Osteoblast (primary cell): Measurements from ENCODE around the gene LRRC1. TPM values are rescaled to one million over a fixed set of nuclear protein-coding genes. Genes with fewer than 3 reads are reported as not detected.
"Not testable (repeated sequence)": the region's sequence is repeated elsewhere in the genome, so short reads cannot be mapped to it uniquely, and the experiment has no call there.

Experiments used
- DNase-seq: peaks from one replicate; pipeline ENCODE4 v3.0.0; 2011; ENCODE audit warnings: low spot score, mixed read lengths; ENCODE audit not compliant: insufficient read length; ENCODE audit errors: missing footprints
- H2AFZ ChIP-seq: 2 replicates; pipeline ENCODE4 v1.6.0; 2011; ENCODE audit warnings: mild to moderate bottlenecking, low read length
- H3K27ac ChIP-seq: 2 replicates; pipeline ENCODE4 v1.5.1; 2011; ENCODE audit warnings: mild to moderate bottlenecking, low read depth, low read length, moderate library complexity
- H3K27me3 ChIP-seq: 2 replicates; pipeline ENCODE4 v1.6.0; 2012; ENCODE audit warnings: mild to moderate bottlenecking, control low read depth, inconsistent platforms, low read length, moderate library complexity; ENCODE audit not compliant: insufficient read depth
- H3K36me3 ChIP-seq: 2 replicates; pipeline ENCODE4 v1.5.1; 2011; ENCODE audit warnings: mild to moderate bottlenecking, low read length, control low read depth, moderate library complexity; ENCODE audit not compliant: insufficient read depth
- H3K4me1 ChIP-seq: 2 replicates; pipeline ENCODE4 v1.5.1; 2011; ENCODE audit warnings: mild to moderate bottlenecking, low read length, control low read depth, moderate library complexity; ENCODE audit not compliant: insufficient read depth
- H3K4me2 ChIP-seq: 2 replicates; pipeline ENCODE4 v1.6.0; 2011; ENCODE audit warnings: mild to moderate bottlenecking, low read length; ENCODE audit not compliant: insufficient read depth
- H3K4me3 ChIP-seq: fragments of 200-600 bp; sonication (generic); 3 replicates; pipeline ENCODE4 v1.5.1; 2012; ENCODE audit warnings: mild to moderate bottlenecking, low read length, inconsistent platforms; ENCODE audit not compliant: insufficient read depth
- H3K79me2 ChIP-seq: 2 replicates; pipeline ENCODE4 v1.6.0; 2012; ENCODE audit warnings: mild to moderate bottlenecking, low read length, control low read depth, inconsistent platforms; ENCODE audit not compliant: insufficient read depth
- H3K9me3 ChIP-seq: 2 replicates; pipeline ENCODE4 v1.5.1; 2011; ENCODE audit warnings: low read depth, low read length, control low read depth
- H4K20me1 ChIP-seq: 2 replicates; pipeline ENCODE4 v1.6.0; 2012; ENCODE audit warnings: mild to moderate bottlenecking, low read length, control low read depth; ENCODE audit not compliant: insufficient read depth
- CTCF ChIP-seq: IDR thresholded peaks from 2 replicates; pipeline ENCODE4 v1.5.1; 2011; ENCODE audit warnings: mild to moderate bottlenecking, low read depth, low read length, moderate library complexity; ENCODE audit errors: extremely low read depth
- total RNA-seq: library from RNA; depleted of rRNA; stranded (reverse); fragments of >200 nt; gene quantifications from 2 replicates; pipeline ENCODE4 v1.2.3, GENCODE V29; 2012

Gene LRRC1
- total RNA-seq, 1 donor = 7.2 TPM

GRCh38 chr6:53773044-53773696 lies 21.6 kb upstream of the LRRC1 start:
- no peaks in the 10 kb centered on the region for H3K4me1 ChIP-seq
- no peaks in the 10 kb centered on the region for H3K9me3 ChIP-seq
- H4K20me1 ChIP-seq = no peaks in the 10 kb centered on the region
- no peak overlapping the region for H3K4me3 ChIP-seq
- H3K36me3 ChIP-seq = no peaks in the 10 kb centered on the region
- no peaks in the 10 kb centered on the region for H3K79me2 ChIP-seq
- no peak overlapping the region for H3K4me2 ChIP-seq
- TF ChIP-seq CTCF = no peak
- no peak overlapping the region for H3K27ac ChIP-seq
- no peak overlapping the region for H2AFZ ChIP-seq
- peaks cover 5% of the 10 kb centered on the region for H3K27me3 ChIP-seq
- DNase-seq = no peak

- H4K20me1 ChIP-seq, H3K27ac ChIP-seq, H3K27me3 ChIP-seq, DNase-seq, H3K4me2 ChIP-seq, H3K9me3 ChIP-seq, H3K4me1 ChIP-seq, H3K4me3 ChIP-seq, H3K36me3 ChIP-seq, H3K79me2 ChIP-seq, H2AFZ ChIP-seq: not testable (repeated sequence)
Observed at GRCh38 chr6:53776152-53776551, 18.7 kb upstream of the LRRC1 start.

- H3K4me1 ChIP-seq, H3K4me2 ChIP-seq, H3K27ac ChIP-seq, H3K9me3 ChIP-seq, H3K4me3 ChIP-seq, H3K36me3 ChIP-seq, DNase-seq, H3K79me2 ChIP-seq, H3K27me3 ChIP-seq, H4K20me1 ChIP-seq, H2AFZ ChIP-seq: not testable (repeated sequence)
Observed at GRCh38 chr6:53784991-53785390, 9.8 kb upstream of the LRRC1 start.

GRCh38 chr6:53786832-53787231 lies 8.0 kb upstream of the LRRC1 start:
- H3K4me2 ChIP-seq = no peak overlapping the region
- no peaks in the 10 kb centered on the region for H3K27me3 ChIP-seq
- H3K36me3 ChIP-seq = no peaks in the 10 kb centered on the region
- no peaks in the 10 kb centered on the region for H3K9me3 ChIP-seq
- H3K79me2 ChIP-seq = no peaks in the 10 kb centered on the region
- no peak overlapping the region for H3K4me3 ChIP-seq
- no peaks in the 10 kb centered on the region for H4K20me1 ChIP-seq
- no peak for TF ChIP-seq CTCF
- H2AFZ ChIP-seq = no peak overlapping the region
- no peaks in the 10 kb centered on the region for H3K4me1 ChIP-seq
- DNase-seq = no peak
- H3K27ac ChIP-seq = no peak overlapping the region

- Histone ChIP-seq H3K79me2 (peaks cover 7% of the 10 kb centered on the region), H3K27ac (no peak overlapping the region), H3K4me3 (no peak overlapping the region), H3K27me3 (peaks cover 9% of the 10 kb centered on the region), H3K4me2 (no peak overlapping the region), H3K9me3 (no peaks in the 10 kb centered on the region), H3K36me3 (no peaks in the 10 kb centered on the region), H2AFZ (no peak overlapping the region), H4K20me1 (no peaks in the 10 kb centered on the region), H3K4me1 (peaks cover 16% of the 10 kb centered on the region)
- no peak for TF ChIP-seq CTCF
- no peak for DNase-seq
Observed at GRCh38 chr6:53790886-53791285, 3.9 kb upstream of the LRRC1 start.
